Stomach (tissue), 9 donors: ENCODE data around the gene GPR135. TPM values are rescaled to one million over a fixed set of nuclear protein-coding genes. Genes with fewer than 3 reads are reported as not detected.
A peak's percentile ranks its signal among the peaks of the same experiment; 100 is the strongest.

Experiments used
- DNase-seq, 2 donors: peaks; one replicate each; pipeline versions ENCODE4 v3.0.0 to v3.0.0-alpha.2; 2013 to 2019
- H3K27ac ChIP-seq, 5 donors: fragments of 200-600 bp in 4 of 5; sonication (generic) in 4 of 5; one replicate each; pipeline ENCODE4 v1.5.1; 2013 to 2019; ENCODE audit warnings: mild to moderate bottlenecking in 1 of 5, moderate library complexity in 1 of 5
- H3K27me3 ChIP-seq, 3 donors: fragments of 200-600 bp; sonication (generic); one replicate each; pipeline ENCODE4 v1.5.1; 2017 to 2019; ENCODE audit warnings: mixed run types in 1 of 3
- H3K36me3 ChIP-seq, 4 donors: fragments of 200-600 bp; sonication (generic); 1 replicate in 3 of 4; 2 replicates in 1 of 4; pipeline ENCODE4 v1.5.1; 2016 to 2019
- H3K4me1 ChIP-seq, 4 donors: fragments of 200-600 bp; sonication (generic); one replicate each; pipeline ENCODE4 v1.5.1; 2016 to 2019
- H3K4me3 ChIP-seq, 4 donors: fragments of 200-600 bp; sonication (generic) in 3 of 4; one replicate each; pipeline ENCODE4 v1.5.1; 2016 to 2019; ENCODE audit warnings: mild to moderate bottlenecking in 1 of 4
- H3K9me3 ChIP-seq, 4 donors: fragments of 200-600 bp; sonication (generic); one replicate each; pipeline ENCODE4 v1.5.1; 2016 to 2019
- EP300 ChIP-seq: sonication (generic); formaldehyde crosslinking; IDR thresholded peaks from one replicate; pipeline ENCODE4 v1.6.1; 2017; ENCODE audit warnings: antibody characterized with exemption
- POLR2A ChIP-seq, 4 donors: fragments of 450-650 bp; IDR thresholded peaks; one replicate each; pipeline ENCODE4 v1.6.1; 2016; ENCODE audit warnings: antibody characterized with exemption in 4 of 4, control low read depth in 2 of 4, mild to moderate bottlenecking in 1 of 4, moderate library complexity in 1 of 4
- POLR2AphosphoS5 ChIP-seq, 3 donors: sonication (generic); formaldehyde crosslinking; IDR thresholded peaks; one replicate each; pipeline ENCODE4 v1.6.1; 2016; ENCODE audit warnings: antibody characterized with exemption in 3 of 3
- WGBS, 5 donors: extraction: QIAGEN DNeasy Blood & Tissue Kit in 3 of 5; methylation state at CpG; one replicate each; pipeline versions ENCODE4 v1.1.5 to v1.1.7; 2013 to 2018; 5-methylcytosine and 5-hydroxymethylcytosine counted together
- intact Hi-C: fragments of 100-400 bp; cut with DNase I; formaldehyde crosslinking; loops from one replicate; pipeline ENCODE4 v1.15.1; 2023; ENCODE audit warnings: low total_unique reads
- polyA plus RNA-seq, 3 donors: library from polyadenylated mRNA; stranded (reverse); fragments of 200-250 nt; gene quantifications; one replicate each; pipeline ENCODE4 v1.2.3, GENCODE V29; 2013
- total RNA-seq, 5 donors: library from RNA; depleted of rRNA; stranded (reverse); fragments of >200 nt; gene quantifications; one replicate each; pipeline versions ENCODE4 v1.1.0 to v1.2.3, GENCODE V29; 2014 to 2016
- TF ChIP-seq, protein P1 (sequence below), 7 experiments: fragments of 450-650 bp in 4 of 7; fragments of 200-600 bp in 3 of 7; sonication (generic) in 3 of 7; IDR thresholded peaks; one replicate each; pipeline ENCODE4 v1.5.1; 2016 to 2019; ENCODE audit warnings: antibody characterized with exemption in 7 of 7, control low read depth in 2 of 7, mild to moderate bottlenecking in 1 of 7
- donor health status: healthy with polysubstance abuse.
- donor health status: Bipolar disorder and iron deficiency.
- donor health status: healthy.

GPR135 gene
- total and polyA plus RNA-seq, 8 donors = 0.15 to 5.5 (median 0.87) TPM

- Histone ChIP-seq H3K4me3 (no peak overlapping the region), H3K4me1 (peaks cover 7 to 16% (median 13%) of the 10 kb centered on the region in 4 donors), H3K27ac (no peak overlapping the region), H3K27me3 (peaks cover 0 to 12% (median 9%) of the 10 kb centered on the region in 3 donors), H3K9me3 (no peaks in the 10 kb centered on the region), H3K36me3 (peaks cover 0 to 10% (median 6%) of the 10 kb centered on the region in 4 donors)
- 85 to 100% (median 92%) methylated on average over 1 of the region's 1 CpG for WGBS, 5 donors
- TF ChIP-seq EP300 (no peak), POLR2A (IDR thresholded peaks at IDR 0.05) (no peak), POLR2AphosphoS5 (IDR thresholded peaks at IDR 0.05) (no peak)
- TF ChIP-seq, protein P1, sequence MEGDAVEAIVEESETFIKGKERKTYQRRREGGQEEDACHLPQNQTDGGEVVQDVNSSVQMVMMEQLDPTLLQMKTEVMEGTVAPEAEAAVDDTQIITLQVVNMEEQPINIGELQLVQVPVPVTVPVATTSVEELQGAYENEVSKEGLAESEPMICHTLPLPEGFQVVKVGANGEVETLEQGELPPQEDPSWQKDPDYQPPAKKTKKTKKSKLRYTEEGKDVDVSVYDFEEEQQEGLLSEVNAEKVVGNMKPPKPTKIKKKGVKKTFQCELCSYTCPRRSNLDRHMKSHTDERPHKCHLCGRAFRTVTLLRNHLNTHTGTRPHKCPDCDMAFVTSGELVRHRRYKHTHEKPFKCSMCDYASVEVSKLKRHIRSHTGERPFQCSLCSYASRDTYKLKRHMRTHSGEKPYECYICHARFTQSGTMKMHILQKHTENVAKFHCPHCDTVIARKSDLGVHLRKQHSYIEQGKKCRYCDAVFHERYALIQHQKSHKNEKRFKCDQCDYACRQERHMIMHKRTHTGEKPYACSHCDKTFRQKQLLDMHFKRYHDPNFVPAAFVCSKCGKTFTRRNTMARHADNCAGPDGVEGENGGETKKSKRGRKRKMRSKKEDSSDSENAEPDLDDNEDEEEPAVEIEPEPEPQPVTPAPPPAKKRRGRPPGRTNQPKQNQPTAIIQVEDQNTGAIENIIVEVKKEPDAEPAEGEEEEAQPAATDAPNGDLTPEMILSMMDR (IDR thresholded peaks at IDR 0.05) = no peak
- intact Hi-C loops = no loop called here
- no peak for DNase-seq
These were observed 4.8 kb downstream of the GPR135 start for GRCh38 chr14:59460378-59460777.

- Histone ChIP-seq H3K4me3 (no peak overlapping the region), H3K27ac (no peak overlapping the region), H3K9me3 (no peaks in the 10 kb centered on the region), H3K4me1 (peaks cover 0 to 2% (median under 1%) of the 10 kb centered on the region in 4 donors), H3K27me3 (no peaks in the 10 kb centered on the region), H3K36me3 (peaks cover 0 to 11% (median 9%) of the 10 kb centered on the region in 4 donors)
- 93 to 100% (median 95%) methylated on average over 2 of the region's 2 CpGs for WGBS, 5 donors
- TF ChIP-seq POLR2A (IDR thresholded peaks at IDR 0.05) (no peak), EP300 (no peak), POLR2AphosphoS5 (IDR thresholded peaks at IDR 0.05) (no peak)
- TF ChIP-seq, protein P1 (IDR thresholded peaks at IDR 0.05) = no peak
- intact Hi-C loops = no loop called here
- no peak for DNase-seq
These were observed 6.7 kb downstream of the GPR135 start for GRCh38 chr14:59458486-59458885.

GRCh38 chr14:59455411-59455810 lies 9.8 kb downstream of the GPR135 start:
- WGBS, 5 donors = 92 to 97% (median 96%) methylated on average over 1 of the region's 1 CpG
- no peak overlapping the region for H3K4me3 ChIP-seq
- no peaks in the 10 kb centered on the region for H3K4me1 ChIP-seq
- intact Hi-C loops = no loop called here
- H3K36me3 ChIP-seq = peaks cover 0 to 11% (median 9%) of the 10 kb centered on the region in 4 donors
- no peak for DNase-seq
- H3K27ac ChIP-seq = no peak overlapping the region
- no peaks in the 10 kb centered on the region for H3K27me3 ChIP-seq
- no peaks in the 10 kb centered on the region for H3K9me3 ChIP-seq
- TF ChIP-seq EP300 (no peak), POLR2AphosphoS5 (IDR thresholded peaks at IDR 0.05) (no peak), POLR2A (IDR thresholded peaks at IDR 0.05) (no peak)
- TF ChIP-seq, protein P1 (IDR thresholded peaks at IDR 0.05) = no peak

DNA sequence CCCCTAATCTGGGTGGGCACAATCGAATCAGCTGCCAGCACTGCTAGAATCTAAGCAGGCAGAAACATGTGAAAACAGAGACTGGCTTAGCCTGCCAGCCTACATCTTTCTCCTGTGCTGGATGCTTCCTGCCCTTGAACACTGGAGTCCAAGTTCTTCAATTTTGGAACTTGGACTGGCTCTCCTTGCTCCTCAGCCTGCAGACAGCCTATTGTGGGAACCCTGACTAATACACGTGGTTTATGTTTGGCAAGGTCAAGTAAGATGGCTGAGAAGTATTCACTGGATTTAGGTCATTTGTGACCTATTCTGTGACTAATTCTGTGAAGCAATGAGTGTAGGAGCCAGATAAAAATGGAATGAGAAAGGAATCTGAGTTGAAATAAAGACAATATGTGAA lies 11.0 kb downstream of the GPR135 start:
- Histone ChIP-seq H3K27me3 (no peaks in the 10 kb centered on the region), H3K9me3 (no peaks in the 10 kb centered on the region), H3K4me3 (no peak overlapping the region), H3K4me1 (no peaks in the 10 kb centered on the region), H3K36me3 (peaks cover 0 to 11% (median 9%) of the 10 kb centered on the region in 4 donors), H3K27ac (no peak overlapping the region)
- intact Hi-C loops = no loop called here
- WGBS, 5 donors = 40 to 65% (median 50%) methylated on average over 2 of the region's 2 CpGs
- TF ChIP-seq, protein P1 (IDR thresholded peaks at IDR 0.05) = no peak
- TF ChIP-seq EP300 = no peak
- no peak for TF ChIP-seq POLR2A (IDR thresholded peaks at IDR 0.05)
- TF ChIP-seq POLR2AphosphoS5 (IDR thresholded peaks at IDR 0.05) = peak in 1 of 3 donors; percentile 25
- DNase-seq = no peak
